Measurements from ENCODE around the gene PDILT.

PDILT gene

DNA sequence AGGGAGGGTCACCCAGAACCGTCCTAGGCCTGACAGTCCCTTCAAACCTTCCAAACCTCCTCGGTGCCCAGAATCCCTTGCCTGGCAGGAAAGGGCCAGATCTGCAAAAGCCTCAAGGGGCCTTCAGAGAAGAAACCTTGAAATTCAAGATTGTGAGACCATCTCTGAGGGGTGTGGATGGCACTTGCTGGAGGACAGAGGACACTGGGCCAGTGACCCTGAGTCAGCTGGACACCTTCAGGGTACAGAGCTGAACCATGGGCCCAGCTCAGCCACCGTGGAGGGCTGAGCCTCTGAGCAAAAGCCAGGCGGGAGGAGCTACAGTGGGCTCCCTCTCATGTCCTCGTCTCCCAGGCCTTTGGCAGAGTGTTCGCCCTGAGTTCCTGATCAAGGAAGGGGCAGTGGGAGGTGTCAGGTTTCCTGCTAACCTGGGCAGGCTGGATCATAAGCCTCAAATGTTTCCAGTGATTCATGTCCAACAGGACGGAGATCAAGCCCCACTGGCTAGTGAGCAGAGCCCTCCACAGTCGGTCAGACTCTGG is 3.0 kb downstream of the PDILT start:
- DNase-seq: no peak

DNA sequence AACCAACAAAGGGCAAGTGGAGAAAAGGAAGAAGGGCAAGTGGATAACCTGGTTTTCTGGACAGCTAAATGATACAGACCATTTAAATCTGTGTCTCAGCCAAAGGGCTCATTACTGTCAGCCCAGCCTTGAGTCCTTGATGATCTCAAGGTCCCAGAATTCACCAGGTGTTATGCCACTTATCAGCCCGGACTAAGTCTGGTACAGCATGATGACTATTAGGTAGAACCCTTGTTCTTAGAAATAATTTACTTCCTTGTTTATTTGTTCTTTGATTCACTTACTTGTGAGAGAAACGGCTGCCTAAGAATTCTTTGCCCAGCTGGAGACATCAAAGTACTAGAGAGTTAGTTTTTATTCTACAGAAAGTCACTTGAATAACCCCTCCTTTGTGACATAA is 3.5 kb downstream of the PDILT start:
- no peak for DNase-seq

DNA sequence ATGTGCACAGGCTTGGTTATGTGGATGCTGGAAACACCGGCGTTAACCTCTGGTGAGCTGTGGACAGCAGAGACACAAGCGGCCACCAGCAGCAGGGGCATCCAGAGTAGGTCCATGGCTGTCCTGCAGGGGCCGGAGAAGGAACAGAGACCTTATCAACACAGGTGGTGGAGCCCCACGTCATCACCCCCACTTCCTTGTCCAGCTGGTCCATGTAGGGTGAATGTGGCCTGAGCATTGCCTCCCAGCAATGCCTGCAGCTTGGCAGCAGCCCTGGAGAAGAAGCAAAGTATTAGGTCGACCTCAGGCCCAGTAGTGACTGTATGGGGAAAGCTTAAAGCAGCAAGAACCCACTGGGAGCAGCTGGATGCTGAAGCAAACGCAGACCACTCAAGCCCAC is 5.4 kb downstream of the PDILT start:
- no peak for DNase-seq

DNA sequence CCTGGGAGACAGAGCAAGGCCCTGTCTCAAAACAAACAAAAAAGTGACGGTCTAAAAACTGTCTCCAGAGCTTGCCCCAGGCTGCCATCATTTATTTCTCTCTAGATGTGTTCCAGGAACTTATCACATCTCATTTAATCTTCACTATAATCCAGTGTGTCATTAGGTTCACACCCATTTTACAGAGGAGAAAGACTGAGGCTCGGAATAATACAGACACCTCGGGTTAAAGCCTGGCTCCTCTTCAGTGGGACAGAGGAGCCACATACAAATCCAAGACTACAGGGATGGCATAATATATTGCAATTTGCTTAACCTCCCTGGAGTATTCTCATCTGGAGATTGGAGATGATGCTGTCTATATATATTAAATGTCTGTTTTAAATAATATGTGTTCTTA is 5.9 kb downstream of the PDILT start:
- DNase-seq: no peak

DNA sequence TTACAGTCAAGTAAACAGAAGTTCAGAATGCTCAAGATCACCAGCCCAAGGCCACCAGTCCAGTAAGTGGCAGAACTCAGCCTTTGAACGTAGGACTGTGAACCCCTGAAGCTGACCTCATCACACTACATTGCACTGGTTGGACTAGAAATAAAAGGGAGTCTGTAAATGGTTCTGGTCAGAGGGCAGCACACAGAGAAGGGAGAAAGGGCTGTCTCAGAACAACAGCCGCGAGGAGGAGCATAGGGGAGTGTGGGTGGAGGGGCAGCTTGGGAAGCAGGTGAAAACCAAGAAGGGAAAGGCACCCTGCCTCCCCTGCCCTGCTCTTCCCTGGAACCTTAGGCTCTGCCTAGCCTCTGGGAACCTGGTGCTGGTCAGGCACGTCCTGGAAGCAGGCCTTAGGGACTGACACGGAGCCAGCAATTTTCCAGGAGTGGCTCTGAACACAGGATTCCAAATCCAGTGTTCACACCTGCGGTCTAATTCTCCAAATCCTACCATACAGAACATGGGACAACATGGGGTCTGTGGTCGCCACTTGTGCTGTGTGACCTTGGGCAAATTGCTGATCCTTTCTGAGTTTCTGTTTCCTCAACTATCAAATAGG is 7.0 kb downstream of the PDILT start:
- no peak for DNase-seq

DNA sequence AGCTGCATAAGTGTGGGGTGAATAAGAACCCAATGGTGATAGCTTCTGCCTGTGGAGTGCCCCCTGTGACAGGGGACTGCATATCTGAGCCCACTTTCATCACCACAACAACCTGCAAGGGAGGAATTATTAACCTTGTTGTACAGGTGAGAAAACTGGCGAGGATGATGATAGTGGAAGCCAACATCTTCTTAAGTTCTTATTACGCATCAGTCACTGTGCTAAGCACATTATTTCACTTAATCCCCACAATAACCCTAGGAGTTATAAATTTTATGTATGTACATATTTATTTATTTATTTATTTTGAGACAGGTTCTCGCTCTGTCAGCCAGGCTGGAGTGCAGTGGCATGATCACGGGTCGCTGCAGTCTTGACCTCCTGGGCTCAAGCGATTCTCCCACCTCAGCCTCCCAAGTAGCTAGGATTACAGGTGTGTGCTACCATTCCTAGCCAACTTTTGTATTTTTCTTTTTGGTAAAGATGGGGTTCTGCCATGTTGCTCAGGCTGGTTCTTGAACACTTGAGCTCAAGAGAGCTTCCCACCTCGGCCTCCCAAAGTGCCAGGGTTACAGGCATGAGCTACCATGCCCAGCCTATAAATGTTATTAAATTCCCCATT is 7.6 kb downstream of the PDILT start:
- no peak for DNase-seq

DNA sequence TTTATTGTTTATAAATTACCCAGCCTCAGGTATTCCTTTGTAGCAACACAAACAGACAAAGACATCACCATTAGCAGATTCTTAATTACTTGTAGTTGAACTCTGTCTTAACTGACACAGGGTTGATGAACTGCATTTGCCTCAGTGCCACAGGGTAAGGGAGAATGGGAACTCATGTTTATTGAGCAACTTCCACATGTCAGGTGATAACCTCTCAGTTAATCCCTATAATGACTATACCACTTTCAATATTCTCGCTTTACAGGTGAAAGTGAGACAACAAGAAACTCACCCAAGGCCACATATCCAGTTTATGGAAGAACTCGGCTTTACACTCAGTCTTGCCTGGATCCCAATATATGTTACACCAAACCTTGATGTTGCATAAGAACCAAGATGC is 8.6 kb downstream of the PDILT start:
- no peak for DNase-seq

DNA sequence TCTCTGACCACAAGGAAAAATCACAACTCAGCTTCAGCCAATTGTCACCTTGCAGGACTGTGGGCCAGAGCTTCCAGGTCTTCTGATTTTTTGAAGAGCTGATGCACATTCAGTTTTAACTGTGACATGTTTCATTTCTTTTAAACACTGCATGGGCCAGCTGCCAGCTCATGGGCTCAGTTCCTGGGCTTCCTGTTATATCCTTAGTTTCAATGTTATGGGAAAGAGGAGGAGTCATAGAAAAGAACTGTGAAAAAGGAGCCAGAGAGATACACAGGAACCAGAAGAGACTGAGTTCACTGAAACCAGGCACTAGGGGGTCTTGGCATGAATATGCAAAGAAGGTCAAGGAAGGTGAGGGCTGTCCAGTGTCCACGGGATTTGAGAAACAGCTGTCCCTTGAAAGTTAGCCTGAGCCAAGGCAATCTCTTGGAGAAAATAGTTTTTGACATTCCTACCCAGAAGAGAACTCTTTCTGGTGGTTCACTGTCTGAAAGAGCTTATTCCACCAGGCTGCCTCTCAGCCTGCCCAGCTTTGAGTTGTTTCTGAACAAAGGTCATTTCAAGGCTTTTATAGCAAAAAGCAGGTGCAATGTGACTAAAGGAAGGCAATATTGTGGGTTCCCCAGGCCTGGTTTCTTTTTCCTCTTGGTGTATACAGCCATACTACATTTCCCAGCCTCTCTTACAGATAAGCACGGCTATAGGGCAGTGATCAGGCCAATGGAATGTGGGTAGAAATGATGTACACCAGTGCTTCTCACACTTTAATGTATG is 10.5 kb downstream of the PDILT start:
- DNase-seq: no peak

DNA sequence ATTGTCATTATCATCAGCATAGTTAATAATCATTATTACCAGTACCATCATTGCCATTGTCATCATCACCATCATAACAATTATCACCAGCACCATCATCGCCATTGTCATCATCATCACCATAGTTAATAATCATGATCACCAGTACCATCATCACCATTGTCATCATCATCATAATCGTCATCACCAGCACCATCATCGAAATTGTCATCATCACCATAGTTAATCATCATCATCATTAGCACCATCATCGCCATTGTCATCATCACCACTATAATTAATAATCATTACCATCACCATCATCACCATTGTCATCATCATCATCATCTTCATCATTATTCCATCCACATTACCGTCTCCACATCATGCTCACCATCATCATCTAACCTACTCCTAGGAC is 13.5 kb downstream of the PDILT start:
- no peak for DNase-seq

DNA sequence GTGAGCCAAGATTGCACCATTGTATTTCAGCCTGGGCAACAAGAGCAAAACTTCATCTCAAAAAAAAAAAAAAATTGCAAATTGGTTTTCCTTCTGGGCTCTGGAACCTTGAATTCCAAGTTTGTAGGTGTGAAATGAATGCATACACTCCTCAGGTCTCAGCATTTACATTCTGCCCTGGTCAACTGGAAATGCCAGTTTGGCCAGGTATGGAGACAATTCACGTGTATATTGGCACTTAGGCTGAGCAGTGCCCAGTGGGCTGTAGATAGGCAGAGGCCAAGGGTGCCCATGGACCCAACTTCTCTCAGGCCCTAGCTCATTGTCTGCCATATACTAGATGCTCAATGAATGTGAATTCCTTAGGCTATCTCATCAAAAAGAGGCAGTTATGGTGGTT is 15.7 kb downstream of the PDILT start:
- DNase-seq: no peak

DNA sequence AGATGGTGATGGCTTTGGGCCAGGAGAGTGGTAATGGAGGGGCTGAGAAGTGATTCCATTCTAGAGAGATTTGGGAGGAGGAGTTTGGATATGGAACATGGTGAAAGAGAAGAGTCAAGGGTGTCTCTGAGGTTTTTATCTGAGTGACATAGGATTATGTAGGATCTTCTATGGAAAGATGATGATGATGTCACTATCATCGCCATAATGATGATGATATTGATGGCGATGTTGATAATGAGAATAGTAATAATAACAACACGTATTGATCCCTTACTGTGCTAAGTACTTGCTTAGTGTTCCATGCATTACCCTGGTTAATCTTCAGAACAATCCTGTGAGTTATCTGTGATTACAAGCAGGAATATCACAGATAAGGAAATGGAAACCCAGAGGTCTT is 16.6 kb downstream of the PDILT start:
- no peak for DNase-seq

DNA sequence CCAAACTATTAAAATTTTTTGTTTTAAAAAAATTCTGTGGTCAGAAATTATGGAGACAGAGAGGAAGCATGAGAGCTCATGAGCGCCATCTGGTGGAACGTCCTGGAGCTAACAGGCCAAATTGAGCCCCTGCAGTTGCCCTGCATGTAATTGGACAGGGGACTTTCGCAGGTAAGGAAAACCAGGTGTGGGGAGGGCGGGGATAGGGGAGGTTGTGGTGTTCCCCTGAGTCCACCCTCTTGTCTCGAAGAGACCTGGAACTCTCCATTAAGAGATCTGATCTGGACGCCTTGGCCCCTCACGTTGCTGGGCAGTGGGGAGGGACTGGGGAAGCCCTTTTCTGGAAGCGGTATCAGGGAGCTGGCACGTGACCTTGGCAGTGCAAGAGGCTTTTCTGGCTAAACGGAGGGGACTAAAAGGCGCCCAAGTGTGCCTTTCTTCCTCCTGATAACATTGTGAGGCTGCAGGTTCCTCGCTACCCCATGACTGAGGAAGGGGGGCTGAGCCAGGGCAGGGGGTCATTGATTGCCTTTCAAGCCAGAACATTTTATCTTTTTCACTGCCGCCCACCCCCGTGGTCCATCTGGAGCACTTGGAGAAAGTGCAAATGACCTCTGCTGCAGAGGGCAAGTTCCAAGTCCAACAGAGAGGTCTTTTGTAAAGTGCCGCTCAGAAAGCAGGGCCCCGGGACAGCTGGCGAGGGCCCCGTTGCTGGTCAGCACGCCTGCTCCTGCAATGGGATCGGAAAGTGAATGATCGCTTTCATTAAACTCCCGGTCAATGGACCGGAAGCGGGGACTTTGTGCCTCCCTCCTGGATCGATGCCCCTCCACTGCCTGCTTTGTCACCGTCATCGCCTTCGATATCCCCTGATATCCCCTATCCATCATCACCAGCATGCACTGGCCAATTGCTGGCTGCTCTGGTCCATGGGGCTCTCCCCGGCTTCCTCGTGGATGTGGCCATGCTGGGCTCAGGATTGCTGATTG is 18.4 kb downstream of the PDILT start:
- no peak for DNase-seq

DNA sequence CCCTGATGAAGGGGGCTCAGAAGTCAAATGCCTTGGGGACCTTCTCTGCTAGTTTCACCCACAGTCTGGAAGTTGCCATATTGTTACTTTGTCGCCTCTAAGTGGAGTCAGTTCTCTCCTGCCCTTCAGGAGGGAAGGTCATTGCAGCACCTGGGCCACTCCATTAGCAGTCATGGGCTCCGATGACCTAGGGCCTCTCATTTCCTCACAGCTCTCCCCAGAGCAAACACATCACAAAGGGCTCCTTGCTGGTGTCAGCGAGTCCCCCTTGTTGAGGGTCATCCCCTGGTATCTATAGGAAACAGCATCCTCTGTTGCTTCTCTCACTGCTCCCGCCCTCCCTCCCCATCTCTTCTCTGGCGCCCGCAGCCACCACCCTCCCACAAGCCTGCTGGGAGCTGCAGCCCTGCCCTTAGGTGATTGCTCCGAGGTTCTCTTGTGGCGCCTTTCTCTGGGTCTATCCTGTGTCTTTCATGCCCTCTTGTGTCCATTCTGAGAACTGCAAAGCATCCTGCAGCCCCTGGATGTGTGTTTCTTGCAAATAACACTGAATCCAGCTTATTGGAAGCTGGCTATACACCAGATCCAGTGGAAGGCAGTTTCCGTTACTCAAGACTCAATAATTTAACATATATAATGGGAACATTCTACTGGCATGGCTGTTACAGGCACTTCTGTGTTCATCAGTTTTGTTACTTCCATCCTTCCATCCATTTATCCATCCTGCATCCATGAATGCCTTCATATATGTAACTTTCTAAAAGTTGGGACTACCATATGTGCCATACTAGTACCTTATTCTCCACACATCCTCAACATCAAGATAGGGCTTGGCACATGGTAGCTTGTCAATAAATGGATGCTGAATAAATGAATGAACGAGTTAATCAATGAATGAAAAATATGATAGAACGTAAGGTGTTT is 21.2 kb downstream of the PDILT start:
- peak; percentile 48 for DNase-seq

DNA sequence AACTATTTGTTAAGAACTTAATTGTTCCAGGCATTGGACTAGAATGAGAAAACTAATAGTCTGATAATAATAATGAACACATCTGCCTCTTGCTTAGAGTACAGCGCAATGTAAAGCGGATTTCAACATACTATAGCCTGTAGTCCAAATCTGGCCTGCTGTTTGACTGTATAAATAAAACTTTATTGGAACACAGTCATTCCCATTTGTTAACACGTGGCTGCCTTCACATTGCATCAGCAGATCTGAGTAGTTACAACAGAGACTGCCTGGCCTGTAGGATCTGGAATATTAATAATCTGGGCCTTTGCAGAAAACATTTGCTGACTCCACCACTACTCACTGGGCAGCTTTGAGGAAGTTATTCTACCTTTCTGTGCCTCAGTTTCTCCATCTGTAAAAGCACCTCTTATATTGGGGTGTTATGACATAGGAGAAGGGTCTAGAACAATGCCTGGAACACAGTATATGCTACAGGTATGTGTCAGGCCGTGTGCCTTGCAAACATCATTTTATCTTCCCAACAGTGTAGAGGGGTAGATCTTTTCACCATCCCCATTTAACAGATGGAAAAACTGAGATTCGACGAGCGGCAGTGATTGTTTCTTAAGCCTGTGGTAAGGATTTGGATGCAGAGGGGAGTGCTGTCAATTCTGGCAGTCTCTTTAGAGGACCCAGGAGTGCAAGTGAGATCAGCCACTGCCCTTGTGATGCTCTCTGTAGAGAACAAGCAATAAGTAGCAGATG is 22.2 kb downstream of the PDILT start:
- DNase-seq: no peak

DNA sequence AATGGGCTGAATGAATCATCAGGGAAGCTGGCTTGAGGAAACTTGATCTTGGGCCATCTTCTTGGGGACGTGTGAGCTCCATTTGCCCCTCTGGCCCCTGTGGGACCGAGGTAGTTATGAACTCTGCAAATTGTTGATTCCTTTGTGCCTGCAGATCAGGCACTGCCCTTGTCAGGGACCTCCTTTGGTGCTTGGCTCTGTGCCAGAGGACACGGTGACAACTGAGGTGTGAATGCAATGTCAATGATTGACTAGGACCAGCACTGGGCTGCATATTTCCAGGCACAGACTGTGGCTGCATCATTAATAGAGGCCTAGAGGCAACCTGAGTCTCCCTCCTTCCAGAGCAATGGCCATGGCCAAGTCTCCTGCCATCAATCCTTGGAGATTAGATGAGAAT is 23.8 kb downstream of the PDILT start:
- DNase-seq: no peak

DNA sequence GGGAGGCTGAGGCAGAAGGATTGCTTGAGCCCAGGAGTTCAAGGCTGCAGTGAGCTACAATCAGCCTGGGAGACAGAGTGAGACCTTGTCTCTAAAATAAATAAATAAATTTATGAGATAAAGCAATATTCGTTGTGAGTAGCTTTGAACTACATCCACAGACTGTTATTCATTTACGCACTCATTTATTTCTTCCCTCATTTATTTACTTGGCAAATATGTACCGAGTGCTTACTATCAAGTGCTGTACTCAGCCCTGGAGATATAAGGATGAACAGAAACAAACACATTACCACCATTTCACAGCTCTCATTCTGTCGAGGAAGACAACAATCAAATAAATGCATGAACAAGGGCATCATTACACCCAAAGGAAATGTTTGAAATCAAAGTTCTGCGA is 27.4 kb downstream of the PDILT start:
- no peak for DNase-seq

DNA sequence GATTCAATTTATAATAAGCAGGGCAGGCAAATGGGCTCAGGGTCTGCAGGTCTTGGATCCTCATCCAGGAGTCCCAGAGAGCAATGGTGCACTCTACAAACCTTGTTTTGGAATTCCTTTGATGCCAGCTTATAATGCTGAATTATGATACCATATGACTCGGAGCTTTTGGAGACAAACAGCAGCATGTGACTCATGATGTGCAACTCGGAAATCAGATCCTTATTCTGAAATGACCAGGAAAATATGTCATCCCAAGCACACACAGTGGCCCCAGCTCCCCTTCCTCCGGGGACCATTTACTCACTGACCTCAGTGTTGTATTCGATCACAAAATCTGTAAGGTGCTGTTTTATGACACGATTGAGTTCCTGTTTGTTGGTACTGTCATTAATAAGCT is 31.8 kb downstream of the PDILT start:
- DNase-seq: no peak

DNA sequence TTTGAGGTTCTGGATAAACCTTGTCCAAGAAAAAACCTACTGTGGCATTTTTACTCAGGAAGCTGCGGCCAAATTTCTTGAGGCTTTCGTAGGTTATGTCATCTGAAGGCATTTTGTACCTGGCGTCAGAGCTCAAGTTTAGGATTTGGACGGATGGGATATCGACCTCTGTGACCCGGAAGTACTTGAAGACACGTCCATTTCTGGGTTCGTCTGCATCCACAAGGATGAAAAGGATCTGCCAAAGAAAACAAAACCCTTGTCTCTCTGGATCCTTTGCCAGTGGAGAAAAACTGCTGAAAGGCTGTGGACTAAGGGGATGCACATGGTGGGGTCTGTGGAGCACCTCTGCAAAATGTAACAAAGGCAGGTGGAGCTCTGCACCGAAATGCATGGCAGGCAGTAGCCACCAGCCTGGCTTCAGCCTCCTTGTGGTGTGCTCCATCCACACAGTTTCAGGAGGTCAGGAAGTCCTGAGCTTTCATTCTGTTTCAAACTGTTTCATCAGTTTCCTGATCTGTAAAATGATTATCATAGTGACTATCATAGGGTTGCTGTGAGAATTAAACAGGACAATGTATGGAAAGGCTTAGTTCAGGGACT is 35.0 kb downstream of the PDILT start:
- no peak for DNase-seq

DNA sequence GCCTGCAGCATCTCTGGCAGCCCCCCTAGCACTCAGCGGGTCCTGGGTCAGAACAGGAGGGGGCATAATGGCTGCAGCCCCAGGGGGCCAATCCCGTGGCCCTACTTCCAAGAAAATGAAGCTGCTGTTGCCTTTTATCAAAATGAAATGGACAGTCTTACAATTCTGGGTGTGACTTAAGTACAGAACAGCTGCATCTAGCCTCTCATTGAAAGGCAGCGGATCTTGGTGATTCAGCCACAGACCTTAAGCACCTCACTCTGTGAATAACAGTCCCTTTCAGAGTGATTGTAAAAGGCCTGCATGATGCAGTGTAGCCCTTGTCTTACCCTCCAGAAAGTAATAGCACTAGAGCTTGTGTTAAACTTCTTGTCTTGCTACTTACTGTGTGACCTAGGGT is 40.5 kb downstream of the PDILT start:
- DNase-seq: no peak

DNA sequence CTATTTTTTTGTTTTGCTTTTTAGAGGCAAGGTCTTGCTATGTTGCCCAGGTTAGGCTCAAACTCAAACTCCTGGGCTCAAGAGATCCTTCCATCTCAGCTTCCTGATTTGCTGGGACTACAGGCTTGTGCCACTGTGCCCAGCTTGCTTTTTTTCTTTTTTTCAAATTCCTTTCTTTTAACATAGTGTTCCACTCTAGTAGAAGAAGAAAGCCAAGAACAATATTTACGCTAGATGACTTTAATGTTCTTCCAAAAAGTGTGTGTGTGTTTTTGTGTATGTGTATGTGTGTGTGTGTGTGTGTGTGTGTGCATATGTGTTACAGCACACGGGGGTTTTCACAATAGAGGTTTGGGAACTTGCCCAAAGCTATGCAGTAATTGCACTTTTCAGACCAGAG is 41.3 kb downstream of the PDILT start:
- no peak for DNase-seq

DNA sequence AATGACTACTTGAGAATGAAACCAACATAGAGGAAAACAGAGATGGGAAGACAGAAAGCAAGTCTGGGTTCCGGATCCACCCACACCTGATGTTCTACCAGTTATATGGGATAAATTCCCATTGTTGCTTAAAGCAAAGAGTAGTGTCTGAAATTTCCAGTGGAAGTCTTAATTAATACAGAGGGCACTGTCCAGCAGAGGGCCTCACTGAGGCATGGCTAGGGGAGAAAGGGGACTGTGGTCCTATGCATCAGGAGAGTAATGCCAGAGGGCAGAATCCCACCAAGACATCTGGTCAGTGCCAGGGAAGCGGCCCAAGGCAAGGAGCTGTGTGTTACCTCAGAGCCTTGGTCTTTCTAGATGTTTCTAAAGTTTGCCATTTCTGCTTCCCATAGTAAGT is 44.5 kb downstream of the PDILT start:
- no peak for DNase-seq

Data from NCI-H1105 (cell line).